Measurements from ENCODE around the gene CENPX.
A peak's percentile ranks its signal among the peaks of the same experiment; 100 is the strongest.

The CENPX gene

DNA sequence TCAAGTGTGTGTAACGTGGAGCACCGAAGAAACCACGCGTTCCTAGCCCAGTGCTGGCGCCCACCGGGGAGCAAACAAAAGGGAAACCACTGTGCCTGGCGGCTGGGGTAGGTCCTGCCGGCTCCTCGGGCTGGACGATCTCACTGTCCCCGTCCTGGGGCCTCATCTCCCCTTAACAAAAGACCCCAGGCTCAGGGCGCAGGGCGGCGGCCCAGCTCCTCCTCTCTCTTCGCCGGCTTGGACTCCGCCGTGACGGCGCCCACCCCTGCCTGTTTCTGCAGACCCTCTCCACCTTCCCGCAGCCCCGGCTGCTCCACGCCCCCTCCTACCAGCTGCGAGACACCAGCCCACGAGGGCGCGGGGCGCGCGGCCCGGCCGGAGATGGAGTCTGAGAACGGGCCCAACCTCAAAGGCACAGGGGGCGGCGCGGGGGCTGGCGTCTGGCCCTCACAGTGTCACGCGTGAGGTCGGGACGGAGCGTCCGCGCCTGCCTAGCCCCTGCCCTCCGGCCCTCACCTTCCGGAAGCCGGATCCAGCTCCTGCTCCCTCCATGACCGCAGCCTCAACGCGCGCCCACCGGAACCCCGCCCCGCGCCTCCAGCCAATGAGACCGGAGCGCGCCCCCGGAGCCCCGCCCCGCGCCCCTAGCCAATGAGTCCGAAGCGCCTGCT lies at the start of gene CENPX:
Gene CENPX (minus strand): TSS at position 569 of the 671 bp plus-strand sequence. CDS start 17 bp downstream, at position 552.
- no peak for DNase-seq

DNA sequence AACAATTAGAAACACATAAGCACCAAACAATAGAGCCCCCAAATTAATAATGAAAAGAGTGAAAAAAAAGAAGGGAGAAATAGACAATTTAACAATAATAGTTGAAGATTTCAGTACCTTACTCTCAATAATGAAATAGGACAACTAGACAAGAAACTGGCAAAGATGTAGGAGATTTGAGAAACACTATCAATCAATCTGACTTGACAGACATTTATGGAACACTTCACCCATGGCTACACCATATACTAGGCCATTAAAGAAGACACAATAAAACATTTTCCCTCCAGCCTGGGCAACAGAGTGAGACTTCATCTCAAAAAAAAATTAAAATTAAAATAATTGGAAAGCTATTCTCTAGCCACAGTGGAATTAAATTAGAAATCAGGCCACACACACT lies 47.9 kb upstream of the CENPX start:
- no peak for DNase-seq

DNA sequence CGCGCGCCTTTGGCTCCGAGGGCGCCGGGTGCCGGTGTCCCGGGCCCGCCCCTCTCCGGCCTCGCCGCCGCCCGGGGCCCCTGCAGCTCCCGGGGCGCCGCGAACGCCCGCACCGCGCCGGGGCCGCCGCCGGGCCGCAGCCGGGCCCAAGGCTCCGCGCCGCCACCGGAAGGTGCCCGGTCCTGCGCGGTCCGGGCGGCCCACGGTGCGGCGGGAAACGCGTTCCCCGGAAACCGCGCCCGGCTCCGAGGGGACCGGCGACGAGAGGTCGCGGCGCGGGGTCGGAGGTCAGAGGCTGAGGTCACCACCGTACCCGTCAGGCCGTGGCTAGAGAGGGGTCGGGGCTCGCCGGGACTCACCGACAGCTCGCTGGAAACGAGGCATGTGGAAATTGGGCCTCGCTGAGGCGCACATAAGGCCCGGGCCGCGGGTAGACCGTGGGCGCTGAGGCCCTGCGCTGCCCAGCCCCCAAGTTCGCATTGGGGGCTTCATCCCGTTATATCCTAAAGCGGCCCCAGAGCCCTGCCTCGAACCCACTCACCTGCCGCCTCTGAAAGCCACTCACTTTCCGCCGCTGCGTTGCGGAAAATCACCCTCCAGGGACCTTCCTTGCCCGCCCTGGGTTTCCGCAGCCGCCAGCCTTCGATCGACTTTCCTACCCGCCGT lies 43.1 kb upstream of the CENPX start, which contains the start of gene DUS1L:
Gene DUS1L (minus strand): TSS at position 167 of the 666 bp plus-strand sequence. CDS start 745 bp downstream, outside the sequence.
- peak; percentile 70 for DNase-seq

- DNase-seq = no peak
Measured at GRCh38 chr17:82065193-82065637, 42.5 kb upstream of the CENPX start.

GRCh38 chr17:82064433-82065192 lies 41.9 kb upstream of the CENPX start:
- no peak for DNase-seq

GRCh38 chr17:82063424-82064415 lies 41.0 kb upstream of the CENPX start:
- no peak for DNase-seq

GRCh38 chr17:82062984-82063368 lies 40.3 kb upstream of the CENPX start:
- DNase-seq = no peak

DNA sequence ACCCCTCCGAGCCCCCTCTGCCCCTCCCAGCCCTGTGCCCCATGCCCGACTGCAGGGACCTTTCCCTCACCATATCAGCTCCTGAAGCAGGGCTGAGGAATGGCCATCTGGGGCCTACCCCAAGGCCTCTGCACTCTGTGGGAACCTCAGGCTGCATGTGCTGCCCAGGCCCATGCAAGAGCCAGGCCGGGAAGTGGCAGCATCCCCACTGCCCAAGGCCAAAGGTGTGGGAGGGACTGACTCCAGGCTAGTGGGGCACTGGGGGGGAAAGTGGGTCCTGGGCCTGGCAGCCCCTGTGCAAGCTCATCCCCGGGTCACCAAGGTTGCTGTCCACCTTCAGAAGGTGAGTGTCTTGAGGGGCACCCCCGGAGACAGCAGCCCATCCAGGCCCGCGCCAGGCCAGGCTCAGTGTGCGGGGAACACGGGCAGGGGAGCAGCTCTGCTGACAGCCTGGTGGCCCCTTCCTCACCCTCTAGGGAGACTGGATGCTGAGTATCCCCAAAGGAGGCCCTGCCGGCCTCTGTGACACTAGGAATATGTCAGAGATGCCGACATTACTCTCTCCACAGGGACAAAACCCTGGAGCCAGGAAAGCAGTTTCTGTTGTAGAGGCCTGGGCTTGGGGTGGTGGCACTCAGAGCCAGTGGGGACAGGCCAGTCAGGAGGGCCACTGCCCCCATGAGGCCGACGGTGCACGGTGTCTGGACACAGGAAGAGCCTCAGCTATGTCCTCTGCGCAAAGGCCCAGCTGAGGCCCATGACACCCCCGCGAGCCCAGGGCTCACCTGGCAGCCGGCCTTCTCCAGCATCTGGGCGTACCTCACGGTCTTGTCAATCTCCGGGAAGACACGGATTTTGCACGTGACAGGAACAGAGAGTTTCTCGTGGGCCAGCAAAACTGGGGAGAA lies 39.7 kb upstream of the CENPX start:
- no peak for DNase-seq

DNA sequence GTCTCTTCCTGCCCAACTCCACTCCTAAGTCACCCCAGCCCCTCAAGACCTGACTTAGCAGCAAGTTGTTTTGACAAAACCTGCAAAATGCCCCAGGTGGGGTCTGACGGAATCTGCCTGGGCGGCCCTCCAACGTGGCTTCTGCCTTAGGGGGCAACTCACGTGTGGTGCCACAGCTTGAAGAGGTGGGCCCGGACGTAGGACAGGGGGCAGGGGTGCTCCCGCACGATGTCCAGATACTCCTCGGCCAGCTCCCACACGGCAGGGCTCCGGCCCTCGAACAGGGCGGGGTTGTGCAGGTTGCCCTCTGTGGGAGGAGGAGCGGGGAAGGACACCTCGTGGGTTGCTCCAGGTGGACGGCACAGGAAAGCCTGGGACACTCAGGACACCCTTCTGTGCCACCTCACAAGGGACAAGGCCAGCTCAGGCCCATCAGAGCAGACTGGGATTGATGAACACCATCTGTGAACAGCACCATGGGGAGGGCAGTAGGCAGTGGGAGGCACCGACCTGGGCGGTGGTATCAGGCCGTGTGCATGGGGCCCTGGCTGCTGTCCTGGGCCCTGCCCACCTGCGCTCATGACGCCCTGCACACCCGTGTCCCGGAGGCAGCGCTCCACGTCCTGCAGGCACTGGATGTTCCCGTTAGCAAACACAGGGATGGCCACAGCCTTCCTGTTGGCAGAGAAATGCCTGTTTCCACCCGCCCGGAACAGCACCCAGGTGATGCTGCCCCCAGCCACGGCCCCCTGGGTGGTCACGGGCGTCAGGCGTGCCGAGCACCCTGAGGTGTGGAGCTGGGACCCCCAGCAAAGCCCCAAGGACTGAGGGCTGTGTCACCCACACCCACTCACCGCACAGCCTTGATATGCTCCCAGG lies 38.6 kb upstream of the CENPX start:
- DNase-seq = no peak

GRCh38 chr17:82060614-82061013 lies 37.9 kb upstream of the CENPX start:
- no peak for DNase-seq

DNA sequence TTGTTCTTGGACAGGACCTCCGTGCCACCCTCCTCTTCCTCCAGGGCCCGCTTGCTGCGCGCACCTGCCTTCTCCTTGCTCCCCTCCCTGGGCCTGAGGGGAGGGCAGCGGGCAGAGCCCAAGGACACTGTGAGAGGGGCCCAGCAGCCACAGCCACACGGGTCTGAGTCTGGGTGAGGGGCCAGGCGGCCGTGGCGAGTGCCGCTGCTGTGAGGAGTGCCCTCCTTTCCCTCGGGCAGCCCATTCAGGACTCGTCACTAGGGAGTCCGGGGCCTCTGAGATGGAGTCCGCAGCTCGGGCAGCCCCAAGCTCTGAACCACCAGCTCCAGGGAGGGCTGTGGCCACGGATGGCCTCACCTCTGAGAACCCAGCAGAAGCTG lies 37.3 kb upstream of the CENPX start:
- no peak for DNase-seq

DNA sequence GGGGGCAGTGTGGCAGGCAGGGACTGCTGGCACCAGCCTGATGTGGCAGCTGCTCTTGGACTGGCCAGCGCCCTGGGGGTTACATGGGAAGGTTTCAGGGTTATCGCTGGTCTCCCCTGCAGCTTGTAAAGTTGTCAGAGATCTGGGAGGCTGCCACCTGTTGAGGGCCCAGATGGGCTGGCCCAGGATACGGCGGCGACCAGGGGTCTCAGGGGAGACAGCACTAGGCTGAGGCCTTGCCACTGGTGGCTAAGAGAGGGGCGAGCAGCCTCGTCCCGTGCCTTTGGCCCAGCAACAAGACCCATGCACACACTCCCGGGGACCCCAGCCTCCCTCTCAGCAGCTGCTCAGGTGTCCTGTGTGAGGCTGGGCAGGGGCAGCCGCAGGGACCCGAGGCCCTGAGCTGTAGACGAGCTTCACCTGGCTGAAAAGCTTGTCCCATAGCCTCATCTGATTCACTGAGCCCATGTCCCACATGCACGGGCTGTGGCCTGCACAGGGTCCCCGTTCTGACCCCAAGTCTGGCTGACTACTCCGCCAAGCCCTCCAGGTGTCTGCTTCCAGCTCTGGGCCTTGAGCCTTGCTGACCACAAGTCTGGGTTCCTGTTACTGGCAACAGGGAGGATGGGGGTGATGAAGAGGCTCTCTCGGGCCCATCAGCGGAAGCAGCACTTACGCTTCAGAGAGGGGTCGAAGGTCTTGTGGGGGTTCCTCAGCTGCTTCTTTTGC lies 36.8 kb upstream of the CENPX start:
- no peak for DNase-seq

DNA sequence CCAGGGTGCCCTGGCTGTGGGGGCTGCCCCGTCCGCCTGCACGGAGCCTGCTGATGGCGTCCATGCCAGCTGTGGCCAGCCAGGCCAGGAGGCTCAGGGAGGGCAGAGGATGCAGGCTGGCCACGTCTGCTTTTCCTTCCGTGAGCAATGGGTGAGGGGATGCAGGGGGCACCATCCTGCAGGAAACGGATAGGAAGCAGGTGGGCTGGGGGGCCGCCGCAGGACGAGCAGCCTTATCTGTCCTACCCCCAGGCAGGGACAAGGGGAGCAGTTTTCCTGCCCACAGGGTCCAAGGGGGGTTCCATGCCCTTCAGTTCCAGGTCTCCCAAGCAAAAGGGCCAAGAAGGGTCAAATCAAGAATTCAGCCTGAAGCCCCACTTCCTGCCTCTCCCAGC lies 36.2 kb upstream of the CENPX start:
- DNase-seq = no peak

DNA sequence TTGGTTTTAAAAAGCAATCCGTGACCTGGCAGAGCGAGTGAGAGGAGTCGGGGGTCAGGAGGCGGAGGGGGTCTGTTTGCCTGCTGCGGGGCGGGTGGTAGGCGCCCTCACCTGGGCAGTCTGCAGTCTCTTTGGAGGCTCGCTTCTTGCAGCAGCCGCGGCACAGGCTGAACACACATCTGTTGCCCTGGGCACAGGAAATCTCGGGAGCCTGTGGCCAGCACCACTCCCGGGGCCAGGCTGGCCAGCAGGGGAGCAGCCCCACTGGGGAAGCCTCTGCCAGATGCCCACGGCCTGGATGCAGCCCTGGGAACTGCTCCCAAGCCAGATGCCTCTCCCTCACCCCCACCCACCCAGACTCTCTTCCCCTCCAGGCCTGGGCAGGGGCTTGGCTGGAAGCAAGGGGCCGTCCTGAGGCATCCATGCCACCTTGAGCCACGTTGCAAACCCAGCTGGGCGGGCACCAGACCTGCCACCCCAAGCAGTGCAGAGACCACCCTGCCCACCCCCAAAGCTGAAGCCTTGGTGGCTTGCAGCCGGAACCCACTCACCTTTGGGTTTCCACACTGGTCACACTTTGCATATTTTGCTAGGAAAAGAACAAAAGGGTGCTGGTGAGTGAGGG lies 35.7 kb upstream of the CENPX start:
- no peak for DNase-seq

DNA sequence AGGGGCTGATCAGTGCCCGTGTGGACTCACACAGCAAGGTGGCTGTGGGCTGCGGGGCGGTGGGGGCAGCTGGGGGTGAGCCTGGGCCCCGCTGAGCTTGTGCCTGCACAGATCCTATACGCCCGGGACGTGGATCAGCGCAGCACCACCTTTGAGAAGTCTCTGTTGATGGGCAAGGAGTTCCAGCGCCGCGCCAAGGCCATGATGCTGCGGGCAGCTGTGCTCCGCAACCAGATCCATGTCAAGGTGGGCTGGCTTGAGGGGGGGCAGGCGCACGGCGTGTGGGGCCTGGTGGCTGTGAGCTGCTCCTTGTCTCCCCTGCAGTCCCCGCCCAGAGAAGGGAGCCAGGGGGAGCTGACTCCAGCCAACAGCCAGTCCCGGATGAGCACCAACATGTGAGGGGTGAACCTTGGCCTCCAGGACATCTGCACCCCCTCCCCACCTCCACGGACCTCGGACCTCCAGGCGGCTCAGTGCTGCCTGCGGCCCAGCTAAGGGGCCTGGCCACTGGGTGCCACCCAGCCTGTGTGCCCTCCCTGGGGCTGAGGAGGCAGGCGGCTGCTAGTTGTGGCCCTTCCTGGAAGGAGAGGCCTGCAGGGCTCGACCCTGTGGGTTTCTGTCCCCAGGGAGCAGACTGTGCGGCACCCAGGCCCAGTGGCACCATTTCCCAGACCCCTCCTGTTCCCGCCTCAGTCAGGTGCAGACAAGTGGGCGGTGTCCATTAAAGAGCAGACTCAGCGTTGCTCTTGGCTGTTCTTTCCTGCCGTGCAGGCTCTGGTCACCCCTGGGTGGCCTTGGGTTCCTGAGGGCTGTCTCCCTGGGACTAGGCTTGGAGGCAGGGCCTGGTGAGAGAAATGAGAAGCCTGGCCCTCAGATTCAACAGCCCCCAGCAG lies 34.3 kb upstream of the CENPX start:
- no peak for DNase-seq

GRCh38 chr17:82055965-82056728 lies 33.5 kb upstream of the CENPX start:
- DNase-seq = no peak
